K562 (cell line): Measurements from ENCODE around the gene TPD52L1. TPM values are rescaled to one million over a fixed set of nuclear protein-coding genes. Genes with fewer than 3 reads are reported as not detected.

Experiments used
- ARID2 ChIP-seq: fragments of 450-650 bp; IDR thresholded peaks from 2 replicates; pipeline ENCODE4 v1.6.1; 2017; ENCODE audit warnings: antibody characterized with exemption, mild to moderate bottlenecking
- CHD4 ChIP-seq: fragments of 200-600 bp; sonication (generic); IDR thresholded peaks from 3 replicates; pipeline ENCODE4 v1.6.1; 2012; ENCODE audit warnings: low read depth, mild to moderate bottlenecking, mixed read lengths, low read length, inconsistent platforms; ENCODE audit not compliant: insufficient read depth, insufficient replicate concordance, poor library complexity, severe bottlenecking
- RAD21 ChIP-seq, 2 experiments: fragments of 250-450 bp in 1 of 2; fragments of 450-650 bp in 1 of 2; sonication (Bioruptor Pico) in 1 of 2; formaldehyde crosslinking in 1 of 2; IDR thresholded peaks in 1 of 2; conservative IDR thresholded peaks in 1 of 2; 2 replicates each; pipeline versions ENCODE4 v1.4.0 to v1.8.0; 2020 to 2022; ENCODE audit warnings: mild to moderate bottlenecking in 2 of 2, moderate library complexity in 1 of 2
- REST ChIP-seq, 2 experiments: fragments of 450-650 bp; formaldehyde crosslinking in 1 of 2; IDR thresholded peaks; 2 replicates each; pipeline versions ENCODE4 v1.4.0 to v1.6.1; 2014 to 2020; ENCODE audit warnings: mild to moderate bottlenecking in 2 of 2, borderline replicate concordance in 1 of 2, low read depth in 1 of 2
- TGIF2 ChIP-seq: sonication (generic); formaldehyde crosslinking; IDR thresholded peaks from 2 replicates; pipeline ENCODE4 v1.8.1; 2022; ENCODE audit warnings: mild to moderate bottlenecking, missing genetic modification reagents, moderate library complexity
- polyA plus RNA-seq, 8 experiments: library from polyadenylated mRNA; depleted of rRNA in 4 of 8; stranded (reverse) in 5 of 8; unstranded in 3 of 8; fragments of >200 nt; fragmentation: Nextera tagmentation in 2 of 8; fragmentation: Illumina TruSeq in 1 of 8; extraction: Ambion mirVana in 2 of 8; extraction: Trizol in 1 of 8; gene quantifications; 2 replicates each; pipeline versions ENCODE4 v1.2.1 to v1.2.3, GENCODE V29; 2011 to 2014; ENCODE audit warnings: inconsistent platforms in 1 of 8, missing spikeins in 1 of 8
- total RNA-seq, 7 experiments: library from RNA; depleted of rRNA in 6 of 7; stranded (reverse); fragments of >200 nt in 6 of 7; fragmentation: Illumina TruSeq in 2 of 7; extraction: Trizol in 2 of 7; gene quantifications; 2 replicates each; pipeline versions ENCODE4 v1.2.1 to v1.2.3, GENCODE V29; 2011 to 2021; ENCODE audit warnings: low replicate concordance in 1 of 7
- TF ChIP-seq, protein P1 (sequence below): conservative IDR thresholded peaks from 2 replicates; pipeline ENCODE4 v1.6.1; 2011; ENCODE audit warnings: low read depth, mild to moderate bottlenecking, low read length; ENCODE audit not compliant: control insufficient read depth
- TF ChIP-seq, protein P2 (sequence below): IDR thresholded peaks from 2 replicates; pipeline ENCODE4 v1.6.1; 2012; ENCODE audit warnings: low read depth, low read length, improper control_type of control experiment, borderline replicate concordance

The TPD52L1 gene
- total and polyA plus RNA-seq, 9 of the 15 experiments (the other 6 are each of a cell fraction or from before 2014, with no cell fraction given): 12.9 to 149 (median 75.7) TPM

DNA sequence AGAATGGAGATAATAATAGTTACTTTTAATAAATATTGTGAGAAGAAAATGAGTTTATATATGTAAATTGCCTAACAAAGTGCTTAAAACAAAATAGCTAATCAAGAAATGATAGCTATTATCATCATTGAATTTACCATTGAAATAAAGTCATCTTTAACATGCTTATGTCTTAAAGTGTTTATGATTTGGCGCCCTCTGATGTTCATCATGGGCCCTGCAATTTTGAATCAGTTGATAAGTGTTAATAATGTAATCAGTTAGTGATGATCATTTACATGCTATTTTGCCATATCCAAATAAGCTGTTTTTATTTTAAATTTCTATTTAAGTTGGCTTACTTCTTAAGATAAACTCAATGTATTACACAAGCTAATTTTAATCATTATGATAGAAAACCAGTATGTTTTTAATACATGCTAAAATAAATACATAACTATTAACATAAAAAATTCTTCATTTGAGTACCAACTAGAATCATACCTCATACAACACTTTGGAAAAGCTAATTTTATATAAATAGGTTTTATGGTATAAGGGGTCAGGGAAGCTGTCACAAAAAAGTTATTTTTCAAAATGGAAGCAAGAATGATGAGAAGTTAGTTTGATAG is 39.2 kb upstream of the TPD52L1 start (continued):
- peak; percentile 89 for TF ChIP-seq REST (IDR thresholded peaks at IDR 0.05; ENCODE audit: borderline replicate concordance)
- TF ChIP-seq REST (CRISPR knock-in tag; IDR thresholded peaks at IDR 0.05; ENCODE audit: low read depth): no peak
- peak; percentile 76; the same call in 1 of the 2 replicates for TF ChIP-seq ARID2
- TF ChIP-seq, protein P1, sequence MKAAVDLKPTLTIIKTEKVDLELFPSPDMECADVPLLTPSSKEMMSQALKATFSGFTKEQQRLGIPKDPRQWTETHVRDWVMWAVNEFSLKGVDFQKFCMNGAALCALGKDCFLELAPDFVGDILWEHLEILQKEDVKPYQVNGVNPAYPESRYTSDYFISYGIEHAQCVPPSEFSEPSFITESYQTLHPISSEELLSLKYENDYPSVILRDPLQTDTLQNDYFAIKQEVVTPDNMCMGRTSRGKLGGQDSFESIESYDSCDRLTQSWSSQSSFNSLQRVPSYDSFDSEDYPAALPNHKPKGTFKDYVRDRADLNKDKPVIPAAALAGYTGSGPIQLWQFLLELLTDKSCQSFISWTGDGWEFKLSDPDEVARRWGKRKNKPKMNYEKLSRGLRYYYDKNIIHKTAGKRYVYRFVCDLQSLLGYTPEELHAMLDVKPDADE: no peak
- TF ChIP-seq, protein P2, sequence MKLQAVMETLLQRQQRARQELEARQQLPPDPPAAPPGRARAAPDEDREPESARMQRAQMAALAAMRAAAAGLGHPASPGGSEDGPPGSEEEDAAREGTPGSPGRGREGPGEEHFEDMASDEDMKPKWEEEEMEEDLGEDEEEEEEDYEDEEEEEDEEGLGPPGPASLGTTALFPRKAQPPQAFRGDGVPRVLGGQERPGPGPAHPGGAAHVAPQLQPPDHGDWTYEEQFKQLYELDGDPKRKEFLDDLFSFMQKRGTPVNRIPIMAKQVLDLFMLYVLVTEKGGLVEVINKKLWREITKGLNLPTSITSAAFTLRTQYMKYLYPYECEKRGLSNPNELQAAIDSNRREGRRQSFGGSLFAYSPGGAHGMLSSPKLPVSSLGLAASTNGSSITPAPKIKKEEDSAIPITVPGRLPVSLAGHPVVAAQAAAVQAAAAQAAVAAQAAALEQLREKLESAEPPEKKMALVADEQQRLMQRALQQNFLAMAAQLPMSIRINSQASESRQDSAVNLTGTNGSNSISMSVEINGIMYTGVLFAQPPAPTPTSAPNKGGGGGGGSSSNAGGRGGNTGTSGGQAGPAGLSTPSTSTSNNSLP: peak; percentile 98
- no peak for TF ChIP-seq TGIF2 (CRISPR knock-in tag)
- no peak for TF ChIP-seq CHD4
- TF ChIP-seq RAD21 (CRISPR knock-in tag; conservative IDR thresholded peaks at IDR 0.05 in 1 of 2, IDR thresholded peaks at IDR 0.05 in 1 of 2): peak; percentile 79 to 95
